K562 treated with DMSO at 1 percent for 48 hours (cell line): ENCODE measurements around the gene SLC30A4. TPM values are rescaled to one million over a fixed set of nuclear protein-coding genes. Genes with fewer than 3 reads are reported as not detected.

Experiments
- total RNA-seq: library from RNA; unstranded; fragments of 300-600 nt; gene quantifications from 2 replicates; pipeline ENCODE4 v1.2.3, GENCODE V29; 2022; ENCODE audit warnings: low replicate concordance; ENCODE audit errors: extremely low read depth

SLC30A4 gene
- total RNA-seq = not detected in 2 replicates

GRCh38 chr15:45522328-45523165 lies at the start of gene SLC30A4:
TSS of gene SLC30A4 (minus strand) at chr15:45522755. CDS start at chr15:45522354, 401 bp downstream.

Other genes with a start within 250 kb of the SLC30A4 start
- not detected in 2 replicates for gene GATM, start 144.2 kb downstream of the SLC30A4 start, total RNA-seq
- gene BLOC1S6, start 64.6 kb upstream of the SLC30A4 start, total RNA-seq = not detected in 2 replicates
- not detected in 2 replicates for gene SQOR, start 112.3 kb upstream of the SLC30A4 start, total RNA-seq